OCI-M2 (cell line): ENCODE data around the gene RNU1-1.
"Not testable (repeated sequence)": the region's sequence is repeated elsewhere in the genome, so short reads cannot be mapped to it uniquely, and the experiment has no call there.

ENCODE experiments used
- DNase-seq: peaks from one replicate; lab custom pipeline; 2025; ENCODE audit not compliant: unreplicated experiment; lab: John Stamatoyannopoulos, UW

The RNU1-1 gene

GRCh38 chr1:16525769-16526168, 11.7 kb upstream of the RNU1-1 start:
- DNase-seq = not testable (repeated sequence)

GRCh38 chr1:16521679-16522078, 7.6 kb upstream of the RNU1-1 start:
- DNase-seq = not testable (repeated sequence)

- no peak for DNase-seq
Observed at GRCh38 chr1:16521288-16521583, 7.2 kb upstream of the RNU1-1 start.

GRCh38 chr1:16520435-16521287, 6.6 kb upstream of the RNU1-1 start:
- DNase-seq = not testable (repeated sequence)

GRCh38 chr1:16519255-16519951, 5.3 kb upstream of the RNU1-1 start:
- DNase-seq = not testable (repeated sequence)

- not testable (repeated sequence) for DNase-seq
Observed at GRCh38 chr1:16518913-16519254, 4.8 kb upstream of the RNU1-1 start.

GRCh38 chr1:16516694-16517410, 2.8 kb upstream of the RNU1-1 start:
- DNase-seq = not testable (repeated sequence)

GRCh38 chr1:16513412-16514106, 526 bp downstream of the RNU1-1 start:
- DNase-seq = peak; percentile 57

- DNase-seq = not testable (repeated sequence)
Observed at GRCh38 chr1:16512624-16513411, 1.3 kb downstream of the RNU1-1 start.

GRCh38 chr1:16511926-16512325, 2.2 kb downstream of the RNU1-1 start:
- DNase-seq = not testable (repeated sequence)

- DNase-seq = not testable (repeated sequence)
Observed at GRCh38 chr1:16508861-16509445, 5.1 kb downstream of the RNU1-1 start.

GRCh38 chr1:16506364-16507136, 7.5 kb downstream of the RNU1-1 start:
- not testable (repeated sequence) for DNase-seq

- not testable (repeated sequence) for DNase-seq
Observed at GRCh38 chr1:16505870-16506269, 8.2 kb downstream of the RNU1-1 start.

GRCh38 chr1:16503494-16503893, 10.6 kb downstream of the RNU1-1 start:
- no peak for DNase-seq

- not testable (repeated sequence) for DNase-seq
Observed at GRCh38 chr1:16501446-16501845, 12.6 kb downstream of the RNU1-1 start.

- DNase-seq = not testable (repeated sequence)
Observed at GRCh38 chr1:16500975-16501374, 13.1 kb downstream of the RNU1-1 start.

- not testable (repeated sequence) for DNase-seq
Observed at GRCh38 chr1:16500466-16500865, 13.6 kb downstream of the RNU1-1 start.

- peak; percentile 25 for DNase-seq
Observed at GRCh38 chr1:16498573-16499413, 15.3 kb downstream of the RNU1-1 start.
